ENCODE data around the gene DAZAP2.

DAZAP2 gene

DNA sequence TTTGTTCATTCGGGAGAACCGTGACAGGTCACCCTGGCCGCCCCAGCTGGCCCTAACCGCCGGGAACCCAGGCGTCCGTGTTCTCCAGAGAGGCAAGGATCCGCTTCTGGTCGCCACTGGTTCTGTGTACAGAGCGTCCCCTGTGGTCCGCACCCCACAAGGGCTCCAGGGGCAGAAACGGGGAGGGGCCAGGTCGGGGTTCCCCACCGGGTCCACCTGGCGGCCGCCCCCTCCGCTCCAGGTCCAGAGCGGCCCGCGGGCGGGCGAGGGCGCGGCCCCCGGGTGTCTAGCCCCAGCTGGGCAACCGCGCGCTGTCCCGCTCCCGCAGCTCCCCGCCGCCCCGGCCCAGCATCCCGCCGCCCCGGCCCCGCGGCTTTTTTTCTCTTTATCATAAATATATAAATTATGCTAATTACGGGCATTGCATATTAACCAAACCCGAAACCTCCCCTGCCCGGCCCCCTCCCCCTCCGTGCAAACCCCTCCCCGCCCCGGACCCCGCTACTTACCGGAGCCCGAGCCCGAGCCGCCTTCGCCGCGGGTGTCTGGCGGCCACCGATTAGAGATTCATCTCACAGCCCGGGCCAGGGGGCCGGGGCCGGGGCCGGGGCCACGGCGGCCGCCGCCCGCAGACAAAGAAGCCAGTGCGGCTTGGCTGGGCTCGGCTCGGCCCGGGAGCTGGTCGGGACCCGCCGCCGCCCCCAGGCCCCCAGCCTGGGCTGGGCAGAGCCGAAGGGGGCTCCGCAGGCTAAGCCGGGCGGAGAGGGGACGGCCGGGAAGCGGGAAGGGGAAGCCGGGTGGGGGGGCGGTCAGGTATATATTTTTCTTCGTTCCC is 21.3 kb upstream of the DAZAP2 start (continued):
- TF ChIP-seq ZNF747 (tag by site-specific recombination; IDR thresholded peaks at IDR 0.05) (no peak), TCF7L2 (IDR thresholded peaks at IDR 0.05; ENCODE audit: borderline replicate concordance, low read depth, low read length) (no peak), ZNF626 (tag by site-specific recombination; IDR thresholded peaks at IDR 0.05) (no peak), ZNF416 (tag by site-specific recombination; IDR thresholded peaks at IDR 0.05) (no peak), ZNF561 (tag by site-specific recombination; IDR thresholded peaks at IDR 0.05; ENCODE audit: borderline replicate concordance) (peak; percentile 21; the same call in 1 of the 2 replicates), ZXDB (tag by site-specific recombination; IDR thresholded peaks at IDR 0.05) (peak; percentile 70), ZNF629 (tag by site-specific recombination; IDR thresholded peaks at IDR 0.05) (no peak), GLIS2 (tag by site-specific recombination; IDR thresholded peaks at IDR 0.05) (peak; percentile 74; the same call in 1 of the 2 replicates), GLIS1 (tag by site-specific recombination; IDR thresholded peaks at IDR 0.05) (peak; percentile 51), ZNF600 (tag by site-specific recombination; IDR thresholded peaks at IDR 0.05) (no peak; the same call in 1 of the 2 replicates), ZNF433 (tag by site-specific recombination; IDR thresholded peaks at IDR 0.05; ENCODE audit: low read depth) (no peak), ZBTB20 (tag by site-specific recombination; IDR thresholded peaks at IDR 0.05) (peak; percentile 48; the same call in 1 of the 2 replicates), MYNN (tag by site-specific recombination; IDR thresholded peaks at IDR 0.05; ENCODE audit: borderline replicate concordance) (no peak), PRDM1 (tag by site-specific recombination; IDR thresholded peaks at IDR 0.05) (no peak), GLI2 (tag by site-specific recombination; IDR thresholded peaks at IDR 0.05; ENCODE audit: borderline replicate concordance, low read depth) (no peak)
- TF ChIP-seq, protein P1, sequence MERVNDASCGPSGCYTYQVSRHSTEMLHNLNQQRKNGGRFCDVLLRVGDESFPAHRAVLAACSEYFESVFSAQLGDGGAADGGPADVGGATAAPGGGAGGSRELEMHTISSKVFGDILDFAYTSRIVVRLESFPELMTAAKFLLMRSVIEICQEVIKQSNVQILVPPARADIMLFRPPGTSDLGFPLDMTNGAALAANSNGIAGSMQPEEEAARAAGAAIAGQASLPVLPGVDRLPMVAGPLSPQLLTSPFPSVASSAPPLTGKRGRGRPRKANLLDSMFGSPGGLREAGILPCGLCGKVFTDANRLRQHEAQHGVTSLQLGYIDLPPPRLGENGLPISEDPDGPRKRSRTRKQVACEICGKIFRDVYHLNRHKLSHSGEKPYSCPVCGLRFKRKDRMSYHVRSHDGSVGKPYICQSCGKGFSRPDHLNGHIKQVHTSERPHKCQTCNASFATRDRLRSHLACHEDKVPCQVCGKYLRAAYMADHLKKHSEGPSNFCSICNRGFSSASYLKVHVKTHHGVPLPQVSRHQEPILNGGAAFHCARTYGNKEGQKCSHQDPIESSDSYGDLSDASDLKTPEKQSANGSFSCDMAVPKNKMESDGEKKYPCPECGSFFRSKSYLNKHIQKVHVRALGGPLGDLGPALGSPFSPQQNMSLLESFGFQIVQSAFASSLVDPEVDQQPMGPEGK (tag by site-specific recombination; IDR thresholded peaks at IDR 0.05), result peak; percentile 50
- TF ChIP-seq, protein P2, sequence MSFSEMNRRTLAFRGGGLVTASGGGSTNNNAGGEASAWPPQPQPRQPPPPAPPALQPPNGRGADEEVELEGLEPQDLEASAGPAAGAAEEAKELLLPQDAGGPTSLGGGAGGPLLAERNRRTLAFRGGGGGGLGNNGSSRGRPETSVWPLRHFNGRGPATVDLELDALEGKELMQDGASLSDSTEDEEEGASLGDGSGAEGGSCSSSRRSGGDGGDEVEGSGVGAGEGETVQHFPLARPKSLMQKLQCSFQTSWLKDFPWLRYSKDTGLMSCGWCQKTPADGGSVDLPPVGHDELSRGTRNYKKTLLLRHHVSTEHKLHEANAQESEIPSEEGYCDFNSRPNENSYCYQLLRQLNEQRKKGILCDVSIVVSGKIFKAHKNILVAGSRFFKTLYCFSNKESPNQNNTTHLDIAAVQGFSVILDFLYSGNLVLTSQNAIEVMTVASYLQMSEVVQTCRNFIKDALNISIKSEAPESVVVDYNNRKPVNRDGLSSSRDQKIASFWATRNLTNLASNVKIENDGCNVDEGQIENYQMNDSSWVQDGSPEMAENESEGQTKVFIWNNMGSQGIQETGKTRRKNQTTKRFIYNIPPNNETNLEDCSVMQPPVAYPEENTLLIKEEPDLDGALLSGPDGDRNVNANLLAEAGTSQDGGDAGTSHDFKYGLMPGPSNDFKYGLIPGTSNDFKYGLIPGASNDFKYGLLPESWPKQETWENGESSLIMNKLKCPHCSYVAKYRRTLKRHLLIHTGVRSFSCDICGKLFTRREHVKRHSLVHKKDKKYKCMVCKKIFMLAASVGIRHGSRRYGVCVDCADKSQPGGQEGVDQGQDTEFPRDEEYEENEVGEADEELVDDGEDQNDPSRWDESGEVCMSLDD (tag by site-specific recombination; IDR thresholded peaks at IDR 0.05), result peak; percentile 51; the same call in 1 of the 2 replicates

DNA sequence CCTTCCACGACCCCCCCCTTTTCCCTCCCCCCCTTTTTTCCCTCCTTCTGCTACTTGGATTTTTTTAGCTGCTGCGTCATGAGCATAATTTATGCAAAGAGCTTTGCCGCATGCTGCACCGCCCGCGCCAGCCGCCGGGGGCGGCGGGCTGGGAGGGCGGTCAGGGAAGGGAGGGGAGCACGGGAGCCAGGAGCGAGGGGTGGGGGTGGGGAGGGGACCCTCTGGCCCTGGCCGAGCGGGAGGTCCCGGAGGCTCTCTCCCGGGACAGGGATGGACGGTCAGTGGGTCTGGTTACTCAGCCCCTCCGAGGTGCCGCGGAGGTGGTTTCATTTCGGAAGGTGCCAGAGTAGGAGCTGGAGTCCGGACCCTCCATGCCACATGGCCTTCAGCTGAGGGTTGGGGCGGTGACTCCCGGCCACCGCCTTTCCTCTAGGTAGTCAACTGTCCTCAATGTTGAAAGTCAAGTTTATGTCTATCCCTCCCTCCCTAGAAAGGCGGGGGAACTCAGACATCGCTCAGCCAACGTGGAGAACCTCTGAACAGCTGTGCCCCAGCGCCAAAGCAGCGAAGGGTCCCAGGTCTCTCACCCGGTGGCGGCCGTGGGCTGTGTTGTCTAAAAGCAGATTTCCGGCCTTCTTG is 20.5 kb upstream of the DAZAP2 start, which contains the start of gene POU6F1:
POU6F1 (minus strand) TSS at position 95 of the 639 bp plus-strand sequence. CDS start 11,226 bp downstream, outside the sequence.
- H3K36me3 ChIP-seq (ENCODE audit: control insufficient read depth in 2 of 2, insufficient read depth in 1 of 2, low read length in 2 of 2), result no peaks in the 10 kb centered on the region
- peak within 1 kb of the TSS; percentile 65 for H3K4me3 ChIP-seq (ENCODE audit: low read depth, low read length)
- no peaks in the 10 kb centered on the region for H3K9me3 ChIP-seq (ENCODE audit: control insufficient read depth, insufficient read depth, low read depth, low read length)
- ChIA-PET CTCF (interaction anchor here (0.6 to 1.9 kb wide), 12 partner anchors 10 to 813 kb away, joined by 3 to 12 read pairs (median 4); partner anchors contain the start of gene DAZAP2), POLR2A (interaction anchor here (0.6 to 4.0 kb wide), 21 partner anchors 9 to 1513 kb away, joined by 3 to 36 read pairs (median 5); partner anchors contain the start of genes CSRNP2 and DAZAP2)
- peak within 1 kb of the TSS; percentile 91 for H3K27ac ChIP-seq (ENCODE audit: extremely low read depth, low read depth, low read length)
- peaks cover 9% of the 10 kb centered on the region for H3K4me1 ChIP-seq (ENCODE audit: control insufficient read depth, insufficient read depth, low read length)
- TF ChIP-seq, protein P3, sequence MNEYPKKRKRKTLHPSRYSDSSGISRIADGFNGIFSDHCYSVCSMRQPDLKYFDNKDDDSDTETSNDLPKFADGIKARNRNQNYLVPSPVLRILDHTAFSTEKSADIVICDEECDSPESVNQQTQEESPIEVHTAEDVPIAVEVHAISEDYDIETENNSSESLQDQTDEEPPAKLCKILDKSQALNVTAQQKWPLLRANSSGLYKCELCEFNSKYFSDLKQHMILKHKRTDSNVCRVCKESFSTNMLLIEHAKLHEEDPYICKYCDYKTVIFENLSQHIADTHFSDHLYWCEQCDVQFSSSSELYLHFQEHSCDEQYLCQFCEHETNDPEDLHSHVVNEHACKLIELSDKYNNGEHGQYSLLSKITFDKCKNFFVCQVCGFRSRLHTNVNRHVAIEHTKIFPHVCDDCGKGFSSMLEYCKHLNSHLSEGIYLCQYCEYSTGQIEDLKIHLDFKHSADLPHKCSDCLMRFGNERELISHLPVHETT (tag by site-specific recombination; IDR thresholded peaks at IDR 0.05), result no peak
- TF ChIP-seq, protein P2 (tag by site-specific recombination; IDR thresholded peaks at IDR 0.05), result peak; percentile 67; the same call in 1 of the 2 replicates
- no peak for TF ChIP-seq ZNF843 (tag by site-specific recombination; IDR thresholded peaks at IDR 0.05)
- no peak for TF ChIP-seq HOXA7 (CRISPR knock-in tag; IDR thresholded peaks at IDR 0.05; ENCODE audit: borderline replicate concordance)
- no peak for TF ChIP-seq PRDM1 (tag by site-specific recombination; IDR thresholded peaks at IDR 0.05)
- no peak for TF ChIP-seq ZNF354C (tag by site-specific recombination; IDR thresholded peaks at IDR 0.05; ENCODE audit: borderline replicate concordance, low read depth)
- TF ChIP-seq ZBTB1 (tag by site-specific recombination; IDR thresholded peaks at IDR 0.05), result no peak
- TF ChIP-seq ZNF529 (tag by site-specific recombination; IDR thresholded peaks at IDR 0.05; ENCODE audit: insufficient replicate concordance), result no peak
- TF ChIP-seq, protein P4, sequence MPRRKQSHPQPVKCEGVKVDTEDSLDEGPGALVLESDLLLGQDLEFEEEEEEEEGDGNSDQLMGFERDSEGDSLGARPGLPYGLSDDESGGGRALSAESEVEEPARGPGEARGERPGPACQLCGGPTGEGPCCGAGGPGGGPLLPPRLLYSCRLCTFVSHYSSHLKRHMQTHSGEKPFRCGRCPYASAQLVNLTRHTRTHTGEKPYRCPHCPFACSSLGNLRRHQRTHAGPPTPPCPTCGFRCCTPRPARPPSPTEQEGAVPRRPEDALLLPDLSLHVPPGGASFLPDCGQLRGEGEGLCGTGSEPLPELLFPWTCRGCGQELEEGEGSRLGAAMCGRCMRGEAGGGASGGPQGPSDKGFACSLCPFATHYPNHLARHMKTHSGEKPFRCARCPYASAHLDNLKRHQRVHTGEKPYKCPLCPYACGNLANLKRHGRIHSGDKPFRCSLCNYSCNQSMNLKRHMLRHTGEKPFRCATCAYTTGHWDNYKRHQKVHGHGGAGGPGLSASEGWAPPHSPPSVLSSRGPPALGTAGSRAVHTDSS (tag by site-specific recombination; IDR thresholded peaks at IDR 0.05), result no peak

Measured in HEK293 (cell line).